HG02588 (cell line): Measurements from ENCODE around the gene OR13C8.
"Not testable (repeated sequence)": the region's sequence is repeated elsewhere in the genome, so short reads cannot be mapped to it uniquely, and the experiment has no call there.

Source experiments
- ATAC-seq: cut with Tn5 transposase; IDR thresholded peaks from one replicate; pipeline ENCODE4 v1.9.1; 2021; ENCODE audit warnings: mild to moderate bottlenecking, moderate library complexity; ENCODE audit not compliant: unreplicated experiment

OR13C8 gene, protein sequence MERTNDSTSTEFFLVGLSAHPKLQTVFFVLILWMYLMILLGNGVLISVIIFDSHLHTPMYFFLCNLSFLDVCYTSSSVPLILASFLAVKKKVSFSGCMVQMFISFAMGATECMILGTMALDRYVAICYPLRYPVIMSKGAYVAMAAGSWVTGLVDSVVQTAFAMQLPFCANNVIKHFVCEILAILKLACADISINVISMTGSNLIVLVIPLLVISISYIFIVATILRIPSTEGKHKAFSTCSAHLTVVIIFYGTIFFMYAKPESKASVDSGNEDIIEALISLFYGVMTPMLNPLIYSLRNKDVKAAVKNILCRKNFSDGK

DNA sequence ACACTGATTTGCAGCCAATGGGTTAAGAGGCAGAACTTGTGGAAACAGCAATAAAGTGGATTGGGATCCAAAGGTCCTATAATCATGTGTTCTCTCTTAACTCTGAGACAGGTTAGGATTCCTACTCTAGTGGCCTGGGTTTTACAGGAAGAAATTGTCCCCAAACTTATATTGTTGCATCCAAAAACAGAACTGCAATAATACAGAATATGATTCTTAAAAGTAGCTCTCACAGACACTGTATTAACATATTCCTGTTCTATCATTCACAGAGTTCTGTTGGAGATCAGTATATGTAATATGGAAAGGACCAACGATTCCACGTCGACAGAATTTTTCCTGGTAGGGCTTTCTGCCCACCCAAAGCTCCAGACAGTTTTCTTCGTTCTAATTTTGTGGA lies at the start of gene OR13C8:
TSS of gene OR13C8 (plus strand) at position 301 of the 400 bp plus-strand sequence. CDS start at position 301, 0 bp downstream.
- no peak for ATAC-seq

DNA sequence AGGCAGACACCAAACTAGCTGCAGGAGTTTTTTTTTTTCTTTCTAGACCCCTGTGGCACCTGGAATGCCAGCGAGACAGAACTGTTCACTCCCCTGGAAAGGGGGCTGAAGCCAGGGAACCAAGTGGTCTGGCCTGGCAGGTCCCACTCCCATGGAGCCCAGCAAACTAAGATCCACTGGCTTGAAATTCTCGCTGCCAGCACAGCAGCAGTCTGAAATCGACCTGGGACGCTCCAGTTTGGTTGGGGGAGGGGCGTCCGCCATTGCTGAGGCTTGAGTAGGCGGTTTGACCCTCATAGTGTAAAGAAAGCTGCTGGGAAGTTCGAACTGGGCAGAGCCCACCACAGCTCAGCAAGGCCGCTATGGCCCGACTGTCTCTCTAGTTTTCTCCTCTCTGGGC lies 48.7 kb upstream of the OR13C8 start:
- not testable (repeated sequence) for ATAC-seq

DNA sequence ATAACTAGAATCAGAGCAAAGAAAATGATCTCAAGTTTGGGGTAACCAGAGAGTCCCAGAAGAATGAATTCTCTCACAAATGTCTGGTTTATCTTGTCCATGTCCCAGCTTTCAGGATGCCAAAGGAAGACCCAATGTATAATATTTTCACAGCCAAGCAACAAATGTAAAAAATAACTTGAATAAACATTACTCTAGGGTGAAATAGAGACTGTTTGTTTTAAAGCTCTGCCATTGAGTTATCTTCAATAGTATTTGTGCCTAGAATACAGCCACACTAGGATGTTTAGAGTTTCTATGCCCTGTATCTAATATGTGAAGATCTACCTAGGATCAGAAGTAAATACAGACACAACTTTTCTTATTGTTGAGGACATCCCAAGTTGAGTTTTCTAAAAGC lies 41.9 kb upstream of the OR13C8 start, which contains the start of gene OR13C4:
TSS of gene OR13C4 (minus strand) at position 101 of the 400 bp plus-strand sequence. CDS start at position 101, 0 bp downstream.
- no peak for ATAC-seq

DNA sequence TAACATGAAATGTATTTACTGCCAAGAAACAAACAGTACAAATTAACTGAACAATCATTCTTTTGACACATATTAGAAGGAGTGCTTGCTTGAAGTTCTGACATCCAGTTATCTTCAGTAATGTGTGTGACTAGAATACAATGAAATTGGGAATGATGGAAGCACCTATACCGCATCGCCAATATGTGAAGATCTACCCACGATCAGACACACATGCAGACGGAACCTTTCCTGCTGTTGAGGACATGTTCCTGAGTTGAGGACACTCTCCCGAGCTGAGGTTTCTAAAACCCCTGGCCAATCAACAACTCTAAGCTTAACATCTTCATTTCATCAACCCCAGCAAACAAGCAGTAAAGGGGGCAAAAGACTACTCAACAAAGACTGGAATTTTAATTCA lies 32.2 kb upstream of the OR13C8 start, which contains the start of gene OR13C3:
TSS of gene OR13C3 (minus strand) at position 101 of the 400 bp plus-strand sequence. CDS start 133 bp downstream, outside the sequence.
- ATAC-seq: no peak

DNA sequence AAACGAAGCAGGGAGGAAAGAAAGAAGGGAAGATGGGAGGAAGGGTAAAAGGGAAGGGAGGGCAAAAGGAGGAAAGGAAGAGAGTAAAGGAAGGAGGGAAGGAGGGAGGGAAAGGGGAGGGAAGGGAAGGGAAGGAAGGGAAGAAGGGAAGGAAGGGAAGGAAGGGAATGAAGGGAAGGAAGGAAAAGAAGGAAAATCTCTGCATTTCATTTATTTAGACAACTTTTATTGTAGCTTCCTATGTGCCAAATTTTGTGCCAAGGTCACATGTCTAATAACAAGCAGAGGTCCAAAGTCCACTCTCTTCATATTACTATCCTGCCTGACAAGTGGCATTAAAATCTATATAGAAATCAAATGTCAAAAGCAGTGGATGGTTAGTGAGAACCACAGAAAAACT lies 29.7 kb upstream of the OR13C8 start:
- no peak for ATAC-seq

DNA sequence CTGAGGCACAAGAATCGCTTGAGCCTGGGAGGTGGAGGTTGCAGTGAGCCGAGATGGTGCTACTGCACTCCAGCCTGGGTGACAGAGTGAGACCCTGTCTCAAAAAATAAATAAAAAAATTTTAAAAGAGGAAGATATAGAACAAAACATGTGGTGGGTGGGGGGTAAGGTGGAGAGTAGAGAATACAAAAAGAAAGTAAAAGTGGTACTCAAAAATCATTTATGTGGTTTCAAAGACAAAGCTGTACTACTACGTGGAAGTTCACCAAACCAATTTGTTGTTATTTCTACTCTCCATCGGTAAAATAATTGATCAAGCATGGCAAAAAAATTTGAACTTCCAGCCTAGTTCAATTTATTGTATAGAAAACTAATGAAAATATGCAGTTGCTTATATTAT lies 24.3 kb upstream of the OR13C8 start:
- ATAC-seq: no peak

DNA sequence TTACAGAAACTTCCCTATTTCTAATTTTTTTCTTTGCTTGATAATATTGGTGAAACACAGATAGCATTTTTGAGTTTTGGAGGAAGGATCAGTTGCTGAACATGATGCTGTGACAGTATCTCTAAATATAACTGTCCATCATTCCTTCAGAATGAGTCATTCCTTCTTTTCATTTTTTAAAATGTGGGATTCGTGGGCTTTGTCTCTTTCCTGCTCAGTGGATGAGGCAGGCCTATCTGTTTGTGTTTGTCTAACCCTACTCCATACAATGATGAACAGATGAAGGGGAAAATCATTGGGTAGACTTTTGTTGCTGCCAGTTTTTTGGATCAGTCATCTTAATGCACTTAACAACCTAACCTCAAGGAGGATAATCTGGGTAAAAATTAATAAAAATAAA lies 15.7 kb upstream of the OR13C8 start:
- no peak for ATAC-seq

DNA sequence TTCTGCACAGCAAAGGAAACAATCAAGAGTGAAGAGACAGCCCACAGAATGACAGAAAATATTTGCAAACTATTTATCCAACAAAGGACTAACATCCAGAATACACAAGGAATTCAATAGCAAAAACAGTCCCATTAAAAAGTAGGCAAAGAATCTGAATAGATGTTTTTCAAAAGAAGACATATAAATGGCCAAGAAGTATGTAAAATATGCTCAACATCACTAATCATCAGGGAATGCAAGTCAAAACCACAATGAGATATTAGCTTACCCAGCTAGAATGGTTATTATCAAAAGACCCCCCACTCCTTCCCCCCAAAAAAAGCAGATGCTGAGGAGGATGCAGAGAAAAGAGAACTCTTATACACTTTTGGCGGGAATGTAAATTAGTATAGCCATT lies 13.4 kb upstream of the OR13C8 start:
- ATAC-seq: no peak

DNA sequence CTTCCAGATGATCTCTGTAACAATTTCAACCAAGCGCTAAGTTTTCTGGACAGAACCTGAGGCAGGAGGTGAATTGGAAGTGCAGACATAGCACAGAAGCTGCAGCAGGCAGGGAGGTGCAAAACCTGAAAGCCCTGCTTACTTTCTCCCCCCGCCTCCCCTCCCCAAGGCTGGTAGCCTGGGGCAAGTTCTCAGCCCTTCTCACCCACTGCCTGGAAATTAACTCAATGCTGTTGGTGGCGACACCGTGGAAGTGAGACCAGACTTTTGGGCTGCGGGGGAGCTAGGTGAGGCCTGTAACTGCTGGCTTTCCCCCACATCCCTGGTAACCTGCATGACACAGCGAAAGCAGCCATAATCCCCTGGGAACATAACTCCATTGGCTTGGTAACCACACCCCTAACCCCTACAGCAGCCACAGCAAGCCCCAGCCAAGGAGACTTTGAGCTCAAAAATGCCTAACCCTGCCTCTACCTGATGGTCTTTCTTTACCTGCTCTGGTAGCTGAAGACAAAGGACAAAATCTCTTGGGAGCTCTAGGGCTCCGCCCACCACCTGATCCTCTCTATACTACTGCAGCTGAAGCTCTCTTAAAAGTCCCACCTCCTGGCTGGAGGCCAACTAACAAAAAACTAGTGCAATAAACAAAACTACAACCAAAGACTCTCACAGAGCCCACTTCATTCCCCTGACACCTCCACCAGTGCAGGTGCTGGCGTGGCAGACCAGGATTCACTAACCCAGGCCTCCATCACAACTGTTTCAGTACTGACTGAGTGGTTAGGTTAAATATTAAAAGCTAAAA lies 11.9 kb upstream of the OR13C8 start:
- ATAC-seq: no peak

DNA sequence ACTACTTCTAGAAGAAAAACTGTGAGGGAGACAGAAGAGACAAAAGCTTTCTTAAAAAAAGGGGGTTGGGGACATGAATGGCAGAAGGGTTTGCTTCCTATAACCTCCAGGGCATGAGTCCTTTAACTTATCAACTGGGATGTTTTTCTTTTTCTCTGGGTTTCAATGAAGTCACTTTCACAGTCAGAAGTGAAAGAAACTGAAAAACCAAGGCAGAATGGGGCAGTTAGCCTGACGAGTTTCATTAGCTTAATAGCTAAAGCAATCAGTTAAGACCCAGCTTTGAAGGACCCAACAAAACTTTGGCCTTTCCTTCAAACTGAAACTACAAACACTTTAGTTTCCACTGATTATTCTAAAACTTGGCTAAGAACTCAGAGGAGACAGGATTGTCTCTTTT lies 4.6 kb upstream of the OR13C8 start:
- ATAC-seq: no peak

DNA sequence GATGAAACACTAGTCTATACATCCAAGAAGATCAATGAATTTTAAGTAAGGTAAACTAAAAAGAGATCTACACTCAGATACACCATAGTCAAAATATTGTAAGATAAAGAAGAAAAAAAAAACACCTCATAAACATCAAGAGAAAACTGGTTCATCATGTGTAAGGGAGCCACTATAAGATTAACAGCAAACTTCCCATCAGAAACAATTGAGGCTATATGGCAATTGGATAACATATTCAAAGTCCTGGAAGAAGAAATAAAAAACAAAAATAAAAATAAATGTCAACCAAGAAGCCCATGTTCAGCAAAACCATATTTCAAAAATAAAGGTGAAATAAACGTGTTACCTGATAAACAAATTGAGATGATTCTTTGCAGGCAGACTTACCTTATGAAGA lies 3.6 kb downstream of the OR13C8 start:
- no peak for ATAC-seq

DNA sequence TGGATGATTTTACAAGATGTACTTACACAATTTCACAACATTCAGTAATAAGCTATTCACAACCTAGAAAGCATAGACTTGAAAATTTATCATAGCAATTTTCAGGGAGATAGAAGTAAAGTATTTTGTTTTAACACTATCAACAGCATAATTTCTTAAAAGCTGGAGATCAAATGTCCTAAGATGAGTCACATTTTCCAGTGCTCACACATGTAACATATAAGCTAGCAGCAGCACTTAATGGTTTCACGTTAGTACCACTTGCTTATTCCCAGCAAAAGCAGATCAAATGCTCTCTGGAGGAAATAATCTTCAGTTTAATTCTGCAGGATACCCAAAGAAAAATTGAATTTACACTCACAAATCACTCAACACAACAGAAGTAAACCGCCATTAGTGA lies 6.5 kb downstream of the OR13C8 start:
- no peak for ATAC-seq

DNA sequence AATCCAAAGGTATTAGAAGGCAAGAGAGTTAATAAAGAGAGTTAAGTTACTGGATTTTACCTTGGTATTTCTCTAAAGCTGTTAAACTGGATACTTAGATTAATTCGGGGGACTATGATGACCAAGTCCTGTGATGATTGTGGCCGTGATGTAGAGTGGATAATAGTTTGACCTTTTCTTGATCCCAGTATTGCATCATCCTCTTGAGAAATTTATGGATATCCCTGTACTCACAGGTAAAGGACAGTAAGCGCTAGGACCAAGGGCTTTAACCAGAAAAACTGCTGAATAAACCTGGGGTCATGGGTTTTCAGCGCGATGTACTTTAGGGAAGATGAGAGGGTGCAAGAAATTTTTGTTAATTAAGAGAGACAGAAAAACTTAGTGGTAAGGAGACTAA lies 8.3 kb downstream of the OR13C8 start:
- no peak for ATAC-seq

DNA sequence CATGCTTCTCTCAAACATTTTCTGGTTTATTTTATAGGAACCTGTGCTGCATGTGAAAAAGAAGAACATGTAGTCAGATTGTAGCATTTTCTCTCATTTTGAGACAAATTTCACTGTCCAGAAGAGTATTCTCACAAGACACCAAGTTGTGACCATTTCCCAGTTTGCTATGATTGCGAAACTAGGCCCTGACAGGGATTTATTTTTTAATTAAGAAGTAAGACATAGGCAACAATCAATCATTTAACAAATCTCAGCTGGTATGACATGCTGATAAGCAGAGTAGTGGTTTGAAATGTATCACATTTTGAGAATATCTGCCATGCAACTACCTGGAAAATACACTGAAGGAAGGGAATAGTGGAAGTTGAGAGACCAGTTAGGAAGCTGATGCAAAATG lies 11.6 kb downstream of the OR13C8 start:
- no peak for ATAC-seq

DNA sequence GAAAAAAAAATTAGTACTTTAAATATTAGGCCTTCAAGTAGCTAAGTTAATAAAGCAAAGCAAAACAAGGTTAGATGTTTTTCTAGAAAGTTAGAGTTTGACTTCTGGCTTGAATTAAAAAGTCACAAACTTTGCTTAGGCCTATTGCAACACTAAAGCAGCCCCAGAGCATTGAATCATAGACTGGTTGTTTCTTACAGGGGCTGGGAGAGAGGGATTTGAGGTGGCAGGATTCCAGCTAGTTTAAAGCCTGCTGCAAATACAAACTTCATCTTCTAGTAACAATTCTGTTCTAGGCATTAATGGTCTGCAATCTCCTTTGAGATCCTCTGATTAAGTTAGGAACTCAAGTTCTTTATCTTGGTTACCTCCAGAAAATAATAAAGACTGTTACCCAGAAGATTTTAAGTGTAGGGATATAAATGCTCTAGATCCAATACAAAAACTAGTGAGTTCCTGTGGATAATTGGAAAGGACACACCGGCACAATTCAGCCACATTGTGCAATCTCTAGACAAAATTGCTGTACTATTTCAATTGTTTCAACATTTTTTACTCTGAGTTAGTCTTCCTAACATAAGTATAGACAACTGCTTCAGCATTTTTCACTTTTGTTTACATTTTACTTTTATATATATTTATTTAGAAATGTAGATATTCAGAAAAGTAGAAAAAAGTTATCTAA lies 17.7 kb downstream of the OR13C8 start:
- ATAC-seq: no peak

DNA sequence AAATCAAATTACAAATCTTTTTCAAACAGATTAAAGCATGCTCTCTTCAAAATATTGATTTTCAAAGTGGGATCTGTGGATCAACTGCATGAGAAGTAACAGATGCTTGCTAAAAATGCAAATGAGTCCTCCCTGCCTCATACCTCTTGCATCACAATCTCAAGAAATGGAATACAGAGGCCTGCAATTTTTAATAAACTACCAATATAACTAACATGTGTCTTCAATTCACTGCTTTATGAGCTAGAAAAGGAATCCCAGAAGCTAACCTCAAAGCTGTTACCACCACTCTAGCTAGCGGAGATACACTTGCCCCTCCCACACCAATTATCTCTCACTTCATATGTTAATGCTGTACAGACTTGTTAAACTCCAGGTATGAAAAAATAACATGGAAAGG lies 20.7 kb downstream of the OR13C8 start:
- no peak for ATAC-seq

DNA sequence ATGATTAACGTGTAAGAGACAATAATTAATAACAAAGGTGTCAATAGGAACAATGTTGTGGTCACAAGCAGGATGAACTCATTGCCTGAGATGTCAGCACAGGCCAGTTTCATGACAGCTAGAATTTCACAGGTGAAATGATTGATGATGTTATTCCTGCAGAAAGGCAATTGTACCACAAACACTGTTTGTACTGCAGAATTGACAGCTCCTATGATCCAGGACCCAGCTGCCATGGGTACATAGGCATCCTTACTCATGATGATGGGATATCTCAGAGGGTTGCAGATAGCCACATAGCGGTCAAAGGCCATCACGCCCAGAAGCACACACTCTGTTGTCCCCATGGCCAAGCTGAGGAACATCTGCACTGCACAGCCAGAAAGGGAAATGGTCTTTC lies 29.8 kb downstream of the OR13C8 start:
- ATAC-seq: not testable (repeated sequence)

DNA sequence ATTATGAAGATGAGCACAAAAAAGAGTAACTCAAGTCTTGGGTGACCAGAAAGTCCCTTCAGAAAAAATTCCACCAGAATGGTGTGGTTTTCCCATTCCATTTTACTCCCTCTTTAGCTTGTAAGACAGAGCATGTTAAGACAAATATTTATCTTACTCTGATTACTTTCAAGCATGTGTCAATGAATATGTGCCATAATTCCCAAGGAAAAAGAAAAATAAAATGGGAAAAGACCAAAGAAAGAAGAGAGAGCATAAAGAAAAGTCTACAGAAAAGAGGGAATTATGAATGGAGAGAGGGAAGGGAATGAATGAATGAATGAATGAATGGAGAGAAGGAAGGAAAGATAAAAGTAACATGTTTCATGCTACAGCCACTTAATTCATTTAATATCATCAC lies 30.3 kb downstream of the OR13C8 start, which contains the start of gene OR13C5:
TSS of gene OR13C5 (minus strand) at position 101 of the 400 bp plus-strand sequence. CDS start at position 101, 0 bp downstream.
- not testable (repeated sequence) for ATAC-seq

DNA sequence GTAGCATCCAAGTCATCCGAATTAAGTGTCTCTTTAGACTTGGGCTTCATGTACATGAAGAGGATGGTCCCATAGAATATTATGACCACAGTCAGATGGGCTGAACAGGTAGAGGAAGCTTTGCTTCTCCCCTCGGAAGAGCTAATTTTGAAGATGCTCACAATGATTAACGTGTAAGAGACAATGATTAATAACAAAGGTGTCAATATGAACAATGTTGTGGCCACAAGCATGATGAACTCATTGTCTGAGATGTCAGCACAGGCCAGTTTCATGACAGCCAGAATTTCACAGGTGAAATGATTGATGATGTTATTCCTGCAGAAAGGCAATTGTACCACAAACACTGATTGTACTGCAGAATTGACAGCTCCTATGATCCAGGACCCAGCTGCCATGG lies 35.8 kb downstream of the OR13C8 start:
- no peak for ATAC-seq

DNA sequence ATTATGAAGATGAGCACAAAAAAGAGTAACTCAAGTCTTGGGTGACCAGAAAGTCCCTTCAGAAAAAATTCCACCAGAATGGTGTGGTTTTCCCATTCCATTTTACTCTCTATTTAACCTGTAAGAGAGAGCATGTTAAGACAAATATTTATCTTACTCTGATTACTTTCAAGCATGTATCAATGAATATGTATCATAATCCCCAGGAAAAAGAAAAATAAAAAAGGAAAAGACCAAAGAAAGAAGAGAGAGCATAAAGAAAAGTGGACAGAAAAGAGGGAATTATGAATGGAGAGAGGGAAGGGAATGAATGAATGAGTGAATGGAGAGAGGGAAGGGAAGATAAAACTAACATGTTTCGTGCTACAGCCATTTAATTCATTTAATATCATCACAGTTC lies 36.6 kb downstream of the OR13C8 start, which contains the start of gene OR13C2:
TSS of gene OR13C2 (minus strand) at position 101 of the 400 bp plus-strand sequence. CDS start at position 101, 0 bp downstream.
- not testable (repeated sequence) for ATAC-seq

DNA sequence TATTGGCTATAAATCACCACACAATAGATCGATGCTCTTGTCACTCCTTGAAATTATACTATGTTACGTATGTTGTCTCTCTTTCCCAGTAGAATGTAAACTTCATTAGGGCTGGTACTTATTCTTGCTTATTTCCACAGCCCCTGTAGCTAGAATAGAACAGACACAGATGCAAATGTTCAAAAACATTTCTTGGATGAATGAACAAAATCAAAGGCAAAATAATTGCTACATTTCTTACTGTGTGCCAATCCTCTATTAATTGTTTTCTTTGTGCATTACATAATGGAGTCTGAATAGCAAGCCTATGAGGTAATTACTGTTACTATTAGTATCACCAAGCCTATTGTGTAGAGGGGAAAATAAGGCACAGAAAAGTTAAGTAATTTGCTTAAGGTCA lies 37.2 kb downstream of the OR13C8 start:
- no peak for ATAC-seq
